Breast epithelium (tissue), 4 donors: Measurements from ENCODE around the gene GLMP. TPM values are rescaled to one million over a fixed set of nuclear protein-coding genes. Genes with fewer than 3 reads are reported as not detected.

ENCODE experiments used
- DNase-seq, 2 donors: peaks; one replicate each; pipeline ENCODE4 v3.0.0-alpha.2; 2019; ENCODE audit warnings: low spot score in 2 of 2
- H3K27ac ChIP-seq, 2 donors: fragments of 200-600 bp; sonication (generic) in 1 of 2; one replicate each; pipeline ENCODE4 v1.5.1; 2016 to 2019; ENCODE audit warnings: mild to moderate bottlenecking in 1 of 2
- H3K27me3 ChIP-seq, 2 donors: fragments of 200-600 bp; sonication (generic) in 1 of 2; one replicate each; pipeline versions ENCODE4 v1.5.1 to v1.6.0; 2017 to 2019; ENCODE audit warnings: control low read depth in 1 of 2, mild to moderate bottlenecking in 1 of 2
- H3K36me3 ChIP-seq: fragments of 200-600 bp; one replicate; pipeline ENCODE4 v1.5.1; 2019
- H3K4me1 ChIP-seq, 2 donors: fragments of 200-600 bp; sonication (generic); one replicate each; pipeline ENCODE4 v1.5.1; 2016 to 2019; ENCODE audit warnings: control low read depth in 1 of 2
- H3K4me3 ChIP-seq, 3 donors: fragments of 200-600 bp; sonication (generic); 1 replicate in 2 of 3; 2 replicates in 1 of 3; pipeline ENCODE4 v1.5.1; 2016 to 2019; ENCODE audit warnings: mild to moderate bottlenecking in 3 of 3, moderate library complexity in 2 of 3
- H3K9me3 ChIP-seq, 2 donors: fragments of 200-600 bp; sonication (generic) in 1 of 2; one replicate each; pipeline ENCODE4 v1.5.1; 2016 to 2019; ENCODE audit warnings: control low read depth in 1 of 2
- CTCF ChIP-seq, 3 donors: fragments of 450-650 bp; IDR thresholded peaks; one replicate each; pipeline ENCODE4 v1.5.1; 2016 to 2017; ENCODE audit warnings: antibody characterized with exemption in 3 of 3, mild to moderate bottlenecking in 3 of 3, moderate library complexity in 3 of 3
- POLR2A ChIP-seq: fragments of 450-650 bp; IDR thresholded peaks from one replicate; pipeline ENCODE4 v1.6.1; 2016; ENCODE audit warnings: antibody characterized with exemption, mild to moderate bottlenecking, moderate library complexity
- POLR2AphosphoS5 ChIP-seq, 3 donors: sonication (generic); formaldehyde crosslinking; IDR thresholded peaks; one replicate each; pipeline ENCODE4 v1.6.1; 2017; ENCODE audit warnings: antibody characterized with exemption in 3 of 3
- intact Hi-C: fragments of 100-400 bp; cut with DNase I; formaldehyde crosslinking; loops from one replicate; pipeline ENCODE4 v1.15.1; 2023; ENCODE audit warnings: low total_unique reads
- total RNA-seq, 3 donors: library from RNA; depleted of rRNA; stranded (reverse); fragments of >200 nt; gene quantifications; one replicate each; pipeline ENCODE4 v1.1.0, GENCODE V29; 2016

The GLMP gene
- total RNA-seq, result 10 to 100 TPM; 36.4 to 68.5 (median 40.2) TPM

- H3K9me3 ChIP-seq, result no peaks in the 10 kb centered on the region
- TF ChIP-seq CTCF (IDR thresholded peaks at IDR 0.05) (no peak), POLR2AphosphoS5 (IDR thresholded peaks at IDR 0.05) (peak in 2 of 3 donors; percentile 28 to 37)
- H3K27ac ChIP-seq, result peak within 1 kb of the TSS; percentile 68 to 69
- DNase-seq, result peak; percentile 41 to 62
- intact Hi-C loops, result loop anchor here (5.0 kb wide), 1 partner anchor 1493 kb away; no protein-coding TSS in a partner anchor
- H3K4me3 ChIP-seq, result peak within 1 kb of the TSS; percentile 64 to 79 (median 69)
- peaks cover 0 to 3% of the 10 kb centered on the region in 2 donors for H3K4me1 ChIP-seq
- no peaks in the 10 kb centered on the region for H3K36me3 ChIP-seq
- H3K27me3 ChIP-seq, result no peaks in the 10 kb centered on the region
Measured at GRCh38 chr1:156295391-156295947, at the start of gene GLMP. Gene GLMP, minus strand, starts transcription at chr1:156295679. Its CDS starts 34 bp downstream, at chr1:156295645.

GRCh38 chr1:156344409-156344808, 48.9 kb upstream of the GLMP start:
- no peak for TF ChIP-seq CTCF (IDR thresholded peaks at IDR 0.05)
- H3K4me3 ChIP-seq, result no peak overlapping the region
- H3K4me1 ChIP-seq, result no peaks in the 10 kb centered on the region
- no peaks in the 10 kb centered on the region for H3K27me3 ChIP-seq
- no peak overlapping the region for H3K27ac ChIP-seq
- no peaks in the 10 kb centered on the region for H3K36me3 ChIP-seq
- no peak for DNase-seq
- intact Hi-C loops, result no loop called here
- no peaks in the 10 kb centered on the region for H3K9me3 ChIP-seq

GRCh38 chr1:156342166-156342955, 46.9 kb upstream of the GLMP start:
- TF ChIP-seq CTCF (IDR thresholded peaks at IDR 0.05) (no peak), POLR2AphosphoS5 (IDR thresholded peaks at IDR 0.05) (no peak), POLR2A (no peak)
- no peak for DNase-seq
- H3K36me3 ChIP-seq, result no peaks in the 10 kb centered on the region
- H3K4me3 ChIP-seq, result no peak overlapping the region
- no peaks in the 10 kb centered on the region for H3K9me3 ChIP-seq
- H3K27me3 ChIP-seq, result no peaks in the 10 kb centered on the region
- H3K4me1 ChIP-seq, result no peaks in the 10 kb centered on the region
- intact Hi-C loops, result no loop called here
- H3K27ac ChIP-seq, result no peak overlapping the region

- H3K4me3 ChIP-seq, result peak within 1 kb of the TSS; percentile 72 to 88 (median 85)
- DNase-seq, result peak; percentile 99
- H3K9me3 ChIP-seq, result no peaks in the 10 kb centered on the region
- H3K27ac ChIP-seq, result peak within 1 kb of the TSS; percentile 72 to 79
- peaks cover 6 to 10% of the 10 kb centered on the region in 2 donors for H3K4me1 ChIP-seq
- H3K36me3 ChIP-seq, result no peaks in the 10 kb centered on the region
- no peak for TF ChIP-seq CTCF (IDR thresholded peaks at IDR 0.05)
- TF ChIP-seq POLR2AphosphoS5 (IDR thresholded peaks at IDR 0.05), result peak; percentile 38 to 94 (median 80)
- TF ChIP-seq POLR2A, result peak; percentile 35
- no peaks in the 10 kb centered on the region for H3K27me3 ChIP-seq
- intact Hi-C loops, result no loop called here
Measured at GRCh38 chr1:156338180-156338976, 42.9 kb upstream of the GLMP start, which contains the start of the genes CCT3 and TSACC. Gene CCT3, minus strand, starts transcription at chr1:156338292. Its CDS starts 108 bp downstream, at chr1:156338184. Gene TSACC, plus strand, starts transcription at chr1:156338526. Its CDS starts 1,232 bp downstream, at chr1:156339758.
